ENCODE measurements around the gene RETN. TPM values are rescaled to one million over a fixed set of nuclear protein-coding genes. Genes with fewer than 3 reads are reported as not detected.

Gene RETN
- total RNA-seq, 1 experiment from 2014 or later, result not detected

DNA sequence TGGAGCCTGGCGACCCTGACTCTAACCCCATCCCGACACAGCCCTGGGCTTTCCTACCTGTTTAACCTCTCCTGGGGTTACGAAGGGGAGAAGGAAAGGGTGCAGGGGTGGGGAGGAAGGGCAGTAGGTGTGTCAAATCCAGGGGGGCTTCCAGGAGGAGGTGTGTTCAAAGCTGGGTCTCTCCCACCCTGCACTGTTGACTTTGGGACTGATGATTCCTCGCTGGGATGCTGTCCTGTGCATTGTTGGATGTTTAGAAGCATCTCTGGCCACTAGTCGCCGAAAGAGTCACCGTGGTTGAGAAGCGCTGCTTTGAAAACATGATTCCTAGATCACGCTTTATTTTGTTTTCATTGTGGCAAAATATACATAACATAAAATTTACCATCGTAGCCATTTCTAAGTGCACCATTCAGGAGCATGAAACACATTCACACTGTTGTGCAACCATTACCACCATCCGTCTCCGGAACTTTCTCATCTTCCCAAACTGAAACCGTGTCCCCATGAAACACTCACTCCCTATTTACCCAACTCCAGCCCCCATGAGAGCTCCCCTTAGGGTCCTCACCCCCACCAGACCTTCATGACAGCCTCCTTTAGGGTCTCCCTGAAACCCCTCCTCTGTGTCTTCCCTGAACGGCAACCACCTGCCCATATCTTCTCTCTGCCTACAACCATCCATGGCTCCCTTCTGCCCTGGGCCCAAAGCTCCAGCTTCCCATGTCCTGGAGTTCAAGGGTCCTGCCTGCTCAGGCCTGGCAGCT, 37.5 kb downstream of the RETN start:
- BruUV-seq (replicated peaks), result no TSS peak
- Mint-ChIP-seq H3K9me3 (ENCODE audit: unreplicated experiment) (no peaks in the 10 kb centered on the region), H3K27ac (ENCODE audit: unreplicated experiment) (no peak overlapping the region), H3K4me1 (ENCODE audit: low read depth, unreplicated experiment) (no peaks in the 10 kb centered on the region), H3K36me3 (ENCODE audit: insufficient read depth, unreplicated experiment) (no peaks in the 10 kb centered on the region), H3K4me3 (ENCODE audit: unreplicated experiment) (no peak overlapping the region), H3K27me3 (ENCODE audit: insufficient read depth, unreplicated experiment) (no peaks in the 10 kb centered on the region)
- TF ChIP-seq, protein P1, sequence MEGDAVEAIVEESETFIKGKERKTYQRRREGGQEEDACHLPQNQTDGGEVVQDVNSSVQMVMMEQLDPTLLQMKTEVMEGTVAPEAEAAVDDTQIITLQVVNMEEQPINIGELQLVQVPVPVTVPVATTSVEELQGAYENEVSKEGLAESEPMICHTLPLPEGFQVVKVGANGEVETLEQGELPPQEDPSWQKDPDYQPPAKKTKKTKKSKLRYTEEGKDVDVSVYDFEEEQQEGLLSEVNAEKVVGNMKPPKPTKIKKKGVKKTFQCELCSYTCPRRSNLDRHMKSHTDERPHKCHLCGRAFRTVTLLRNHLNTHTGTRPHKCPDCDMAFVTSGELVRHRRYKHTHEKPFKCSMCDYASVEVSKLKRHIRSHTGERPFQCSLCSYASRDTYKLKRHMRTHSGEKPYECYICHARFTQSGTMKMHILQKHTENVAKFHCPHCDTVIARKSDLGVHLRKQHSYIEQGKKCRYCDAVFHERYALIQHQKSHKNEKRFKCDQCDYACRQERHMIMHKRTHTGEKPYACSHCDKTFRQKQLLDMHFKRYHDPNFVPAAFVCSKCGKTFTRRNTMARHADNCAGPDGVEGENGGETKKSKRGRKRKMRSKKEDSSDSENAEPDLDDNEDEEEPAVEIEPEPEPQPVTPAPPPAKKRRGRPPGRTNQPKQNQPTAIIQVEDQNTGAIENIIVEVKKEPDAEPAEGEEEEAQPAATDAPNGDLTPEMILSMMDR (IDR thresholded peaks at IDR 0.05; ENCODE audit: insufficient read depth in 1 of 2, low read depth in 1 of 2, low read length in 1 of 2, severe bottlenecking in 1 of 2, unreplicated experiment in 1 of 2), result no peak
- ChIA-PET POLR2A (no interaction called here), CTCF (no interaction called here)
- H3K27me3 ChIP-seq (replicated peaks; ENCODE audit: control insufficient read depth, insufficient read depth, low read length), result no peaks in the 10 kb centered on the region
- no peaks in the 10 kb centered on the region for H3K4me1 ChIP-seq
- H3K9me3 ChIP-seq, result no peaks in the 10 kb centered on the region
- no peaks in the 10 kb centered on the region for H3K36me3 ChIP-seq (ENCODE audit: control insufficient read depth, insufficient read depth, low read length)
- intact Hi-C loops (cut with micrococcal nuclease; ENCODE audit: unreplicated experiment), result no loop called here
- DNase-seq, result no peak
- no peak overlapping the region for H3K4me3 ChIP-seq (ENCODE audit: low read depth, low read length)

DNA sequence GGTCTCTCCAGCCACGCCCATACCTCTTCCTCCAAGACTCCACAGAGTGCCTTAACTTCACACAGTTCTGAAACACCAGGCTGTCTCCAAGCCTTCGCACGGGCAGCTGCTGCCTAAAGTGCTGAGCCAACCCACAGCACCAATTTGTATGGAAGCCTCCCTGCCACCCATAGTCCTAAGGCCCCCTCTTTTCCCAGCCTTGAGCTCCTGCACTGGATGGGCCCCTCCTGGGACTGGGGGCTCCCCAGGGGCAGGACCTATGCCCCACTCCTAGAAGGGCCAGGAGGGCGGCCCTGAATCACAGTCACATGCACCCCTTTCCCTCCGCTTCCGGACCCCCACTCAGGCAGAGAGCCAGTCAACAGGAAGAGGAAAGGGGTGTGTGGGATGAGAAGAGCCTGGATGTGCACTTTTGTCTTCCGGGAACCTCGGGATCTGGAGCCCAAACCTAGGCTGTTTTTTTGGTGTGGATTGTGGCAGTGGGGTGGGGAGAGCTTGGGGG, 38.2 kb downstream of the RETN start:
- Histone ChIP-seq H3K27me3 (replicated peaks; ENCODE audit: control insufficient read depth, insufficient read depth, low read length) (no peaks in the 10 kb centered on the region), H3K4me1 (no peaks in the 10 kb centered on the region), H3K9me3 (no peaks in the 10 kb centered on the region), H3K36me3 (ENCODE audit: control insufficient read depth, insufficient read depth, low read length) (no peaks in the 10 kb centered on the region), H3K4me3 (ENCODE audit: low read depth, low read length) (no peak overlapping the region)
- TF ChIP-seq, protein P1 (IDR thresholded peaks at IDR 0.05; ENCODE audit: insufficient read depth in 1 of 2, low read depth in 1 of 2, low read length in 1 of 2, severe bottlenecking in 1 of 2, unreplicated experiment in 1 of 2), result no peak
- intact Hi-C loops (cut with micrococcal nuclease; ENCODE audit: unreplicated experiment), result no loop called here
- no peak overlapping the region for H3K27ac Mint-ChIP-seq (ENCODE audit: unreplicated experiment)
- DNase-seq, result no peak
- no peaks in the 10 kb centered on the region for H3K4me1 Mint-ChIP-seq (ENCODE audit: low read depth, unreplicated experiment)
- H3K27me3 Mint-ChIP-seq (ENCODE audit: insufficient read depth, unreplicated experiment), result no peaks in the 10 kb centered on the region
- ChIA-PET POLR2A (no interaction called here), CTCF (no interaction called here)
- H3K4me3 Mint-ChIP-seq (ENCODE audit: unreplicated experiment), result no peak overlapping the region
- BruUV-seq (replicated peaks), result no TSS peak
- H3K9me3 Mint-ChIP-seq (ENCODE audit: unreplicated experiment), result no peaks in the 10 kb centered on the region
- no peaks in the 10 kb centered on the region for H3K36me3 Mint-ChIP-seq (ENCODE audit: insufficient read depth, unreplicated experiment)

DNA sequence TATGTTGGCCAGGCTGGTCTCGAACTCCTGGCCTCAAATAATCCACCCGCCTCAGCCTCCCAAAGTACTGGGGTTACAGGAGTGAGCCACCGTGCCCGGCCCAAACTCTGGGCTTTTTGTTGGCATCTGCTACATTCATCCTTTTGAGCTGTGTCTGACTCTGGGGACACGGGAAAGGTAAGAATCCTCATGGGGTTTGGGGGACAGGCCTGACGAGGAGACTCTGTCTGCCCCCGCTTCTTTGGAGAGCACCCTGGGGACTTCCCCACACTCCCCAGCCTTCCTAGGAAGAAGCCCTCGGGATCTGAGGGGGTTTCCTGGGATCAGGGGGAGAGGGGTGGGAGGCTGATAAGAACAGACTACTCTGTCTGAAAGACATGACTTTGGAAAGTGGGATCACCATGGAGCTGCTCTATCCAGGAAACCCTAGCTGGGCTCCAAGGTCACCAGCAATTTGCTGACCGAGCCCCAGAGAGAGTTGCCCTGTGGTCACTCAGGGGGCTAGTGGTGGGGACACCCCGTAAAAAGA, 41.1 kb downstream of the RETN start:
- no peaks in the 10 kb centered on the region for H3K9me3 ChIP-seq
- TF ChIP-seq, protein P1 (IDR thresholded peaks at IDR 0.05; ENCODE audit: insufficient read depth in 1 of 2, low read depth in 1 of 2, low read length in 1 of 2, severe bottlenecking in 1 of 2, unreplicated experiment in 1 of 2), result no peak
- no TSS peak for BruUV-seq (replicated peaks)
- POLR2A ChIA-PET, result no interaction called here
- Mint-ChIP-seq H3K36me3 (ENCODE audit: insufficient read depth, unreplicated experiment) (no peaks in the 10 kb centered on the region), H3K27ac (ENCODE audit: unreplicated experiment) (no peak overlapping the region), H3K9me3 (ENCODE audit: unreplicated experiment) (no peaks in the 10 kb centered on the region), H3K4me3 (ENCODE audit: unreplicated experiment) (no peak overlapping the region), H3K27me3 (ENCODE audit: insufficient read depth, unreplicated experiment) (no peaks in the 10 kb centered on the region), H3K4me1 (ENCODE audit: low read depth, unreplicated experiment) (no peaks in the 10 kb centered on the region)
- intact Hi-C loops (cut with micrococcal nuclease; ENCODE audit: unreplicated experiment), result no loop called here
- no peak for DNase-seq
- H3K36me3 ChIP-seq (ENCODE audit: control insufficient read depth, insufficient read depth, low read length), result no peaks in the 10 kb centered on the region
- no peaks in the 10 kb centered on the region for H3K4me1 ChIP-seq
- CTCF ChIA-PET, result no interaction called here
- no peak overlapping the region for H3K4me3 ChIP-seq (ENCODE audit: low read depth, low read length)
- H3K27me3 ChIP-seq (replicated peaks; ENCODE audit: control insufficient read depth, insufficient read depth, low read length), result no peaks in the 10 kb centered on the region
